C4-2B (cell line): ENCODE data around the gene COPS8.

Experiments used
- CTCF ChIP-seq: fragments of 450-650 bp; conservative IDR thresholded peaks from 2 replicates; pipeline ENCODE4 v1.5.1; 2017; ENCODE audit warnings: mild to moderate bottlenecking
- ZFX ChIP-seq: fragments of 450-650 bp; IDR thresholded peaks from 2 replicates; pipeline ENCODE4 v1.6.1; 2017

GRCh38 chr2:237084444-237084843 lies 1.2 kb upstream of the COPS8 start:
- no peak for TF ChIP-seq CTCF
- TF ChIP-seq ZFX = no peak
